GM21390 (cell line): Measurements from ENCODE around the gene WWOX.
A peak's percentile ranks its signal among the peaks of the same experiment; 100 is the strongest.
"Not testable (repeated sequence)": the region's sequence is repeated elsewhere in the genome, so short reads cannot be mapped to it uniquely, and the experiment has no call there.

Experiments used
- ATAC-seq: cut with Tn5 transposase; IDR thresholded peaks from one replicate; pipeline ENCODE4 v1.9.1; 2021; ENCODE audit not compliant: unreplicated experiment

Gene WWOX

DNA sequence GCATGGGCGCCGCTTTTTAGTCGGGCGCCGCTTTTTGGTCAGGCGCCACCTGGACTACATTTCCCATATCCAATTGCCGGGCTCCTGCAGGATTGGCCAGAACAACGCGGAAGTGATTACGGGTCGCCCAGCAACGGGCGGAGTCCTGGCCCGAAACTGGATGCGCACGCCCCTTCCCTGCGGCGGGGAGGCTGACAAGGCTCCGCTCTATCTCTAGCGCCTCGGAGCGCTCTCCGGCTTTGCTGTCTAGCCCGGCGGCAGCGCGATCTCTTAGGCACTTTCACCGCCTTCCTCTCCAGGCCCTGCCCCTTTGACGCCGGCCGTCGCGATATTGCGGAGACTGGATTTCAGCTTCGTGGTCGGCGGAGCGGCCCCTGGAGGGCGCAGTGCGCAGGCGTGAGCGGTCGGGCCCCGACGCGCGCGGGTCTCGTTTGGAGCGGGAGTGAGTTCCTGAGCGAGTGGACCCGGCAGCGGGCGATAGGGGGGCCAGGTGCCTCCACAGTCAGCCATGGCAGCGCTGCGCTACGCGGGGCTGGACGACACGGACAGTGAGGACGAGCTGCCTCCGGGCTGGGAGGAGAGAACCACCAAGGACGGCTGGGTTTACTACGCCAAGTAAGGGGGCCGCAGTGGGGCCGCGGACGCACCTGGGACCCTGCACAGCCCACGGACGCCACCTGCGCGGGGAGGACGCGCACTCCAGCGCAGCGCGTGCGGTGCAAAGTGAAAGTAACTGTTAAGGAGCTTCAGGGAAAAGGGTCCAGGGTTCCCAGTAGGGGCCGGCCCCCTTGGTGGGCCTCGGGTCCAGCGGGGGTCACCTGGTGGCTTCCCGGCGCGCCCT is at the start of gene WWOX:
TSS of gene WWOX (plus strand) at position 384 of the 841 bp plus-strand sequence.
- peak; percentile 94 for ATAC-seq

DNA sequence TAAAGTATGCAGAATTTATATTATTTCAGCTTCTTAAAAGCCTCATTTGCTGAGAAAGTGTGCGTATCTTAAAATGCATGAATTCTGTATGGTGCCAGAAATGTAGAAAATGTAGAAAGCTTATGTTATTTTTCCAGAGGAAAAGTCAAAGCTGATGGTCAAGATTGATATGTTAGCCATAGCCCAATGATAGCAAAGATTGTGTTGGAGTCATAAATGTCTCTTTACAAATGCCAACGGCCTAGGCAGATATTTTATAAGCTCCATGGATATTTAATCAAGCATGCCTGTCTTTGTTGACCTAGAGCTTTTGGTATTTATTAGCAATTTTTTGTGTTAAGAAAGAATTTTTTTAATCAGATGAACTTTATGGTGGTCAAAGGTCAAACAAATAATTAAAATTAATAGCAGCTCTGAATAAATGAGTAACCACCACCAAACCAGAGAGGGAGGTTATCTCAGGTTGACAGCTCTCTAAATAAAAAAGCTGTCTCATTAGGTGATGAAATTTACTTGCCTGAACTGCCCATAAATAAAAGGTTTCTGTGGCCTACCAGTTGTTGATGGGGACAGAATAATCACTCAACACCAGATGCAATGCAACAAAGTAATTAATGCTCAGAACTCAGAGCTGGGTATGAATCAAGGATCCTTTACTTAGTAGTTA is 48.6 kb upstream of the WWOX start:
- ATAC-seq = no peak

DNA sequence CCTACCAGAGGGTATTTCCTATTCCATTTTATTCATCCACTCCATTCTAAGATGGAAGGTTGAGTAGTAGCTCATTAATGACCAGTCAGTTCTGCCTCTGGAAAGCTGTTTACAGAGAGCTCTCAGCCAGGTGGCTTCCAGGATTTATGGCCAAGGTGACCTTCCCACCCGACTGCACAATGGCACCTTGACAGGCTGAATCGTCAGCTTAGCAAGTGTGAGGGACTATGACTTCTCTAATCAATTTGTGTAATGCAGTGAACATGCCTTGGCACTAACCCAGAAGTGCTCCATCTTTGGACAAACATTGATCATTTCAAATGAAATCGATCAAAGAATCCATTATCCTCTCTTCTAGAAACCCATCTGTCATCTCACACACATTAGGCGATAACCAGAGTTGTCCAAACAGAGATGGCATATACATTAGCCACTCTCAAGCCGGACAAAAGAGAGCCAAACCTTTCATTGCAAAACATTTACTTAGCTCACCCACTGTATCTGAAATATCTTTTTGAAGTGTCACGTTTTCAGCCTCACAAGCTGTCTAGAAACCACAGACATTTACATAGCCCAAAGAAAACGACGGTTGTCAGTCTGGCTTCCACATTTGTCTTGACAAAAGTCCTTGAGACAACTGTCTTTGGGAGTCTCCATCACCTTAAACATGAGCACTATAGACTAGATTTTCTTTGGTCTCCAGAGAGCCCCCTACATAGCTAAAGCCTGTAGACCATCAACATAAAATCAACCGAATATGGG is 41.5 kb upstream of the WWOX start:
- no peak for ATAC-seq

DNA sequence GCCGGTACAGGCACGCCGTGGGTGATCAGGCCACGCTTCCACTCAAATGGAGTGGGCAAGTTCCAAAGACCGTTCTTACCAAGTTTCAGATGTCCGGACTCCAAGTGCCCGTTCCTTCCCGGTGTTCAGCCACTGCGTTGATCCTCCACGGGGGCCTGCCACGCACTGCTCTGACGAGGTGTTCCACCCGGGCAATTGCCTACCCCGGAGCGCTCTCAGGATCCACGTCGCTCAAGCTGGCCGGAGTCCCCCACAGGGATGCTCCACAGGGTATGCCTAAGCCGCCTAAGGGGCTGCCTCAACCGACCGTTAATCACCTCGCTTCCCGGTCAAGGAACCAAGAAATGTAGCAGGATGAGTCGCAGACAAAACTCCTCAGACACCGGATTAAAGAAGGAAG is 39.6 kb upstream of the WWOX start:
- ATAC-seq = not testable (repeated sequence)

DNA sequence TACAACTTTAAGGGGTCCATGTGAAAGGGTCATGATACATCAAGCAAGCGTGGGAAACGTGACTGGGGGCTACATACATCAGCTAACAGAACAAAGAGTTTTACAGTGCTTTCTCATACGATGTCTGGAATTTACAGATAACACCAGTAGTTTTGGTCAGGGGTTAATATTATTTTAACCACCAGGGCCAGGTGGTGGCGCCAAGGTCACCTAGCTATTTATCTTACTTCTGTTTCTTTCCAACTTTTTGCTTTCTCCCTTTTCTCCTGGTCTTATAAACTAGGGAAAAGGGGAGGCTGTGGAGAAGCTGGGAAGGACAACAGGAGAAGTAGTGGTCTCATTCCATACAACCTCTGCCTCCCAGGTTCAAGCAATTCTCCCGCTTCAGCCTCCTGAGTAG is 39.2 kb upstream of the WWOX start:
- no peak for ATAC-seq

DNA sequence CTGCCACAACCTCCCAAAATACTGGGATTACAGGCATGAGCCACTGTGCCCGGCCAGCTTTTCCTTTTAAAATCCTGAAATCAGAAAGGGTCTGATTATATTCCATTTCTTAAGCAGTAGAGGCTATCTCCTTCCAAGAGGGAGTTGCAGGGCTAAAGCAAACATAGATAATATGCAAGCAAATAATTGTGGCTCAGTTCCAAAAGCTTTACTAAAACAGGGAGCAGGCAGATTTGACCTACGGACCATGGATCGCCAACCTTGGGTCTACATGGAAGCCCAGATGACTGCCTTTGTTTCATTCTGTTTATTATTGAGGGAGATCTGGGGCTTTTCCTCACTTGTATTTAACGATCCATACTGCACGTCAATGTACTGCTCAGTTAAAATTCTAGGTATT is 38.6 kb upstream of the WWOX start:
- ATAC-seq = no peak

DNA sequence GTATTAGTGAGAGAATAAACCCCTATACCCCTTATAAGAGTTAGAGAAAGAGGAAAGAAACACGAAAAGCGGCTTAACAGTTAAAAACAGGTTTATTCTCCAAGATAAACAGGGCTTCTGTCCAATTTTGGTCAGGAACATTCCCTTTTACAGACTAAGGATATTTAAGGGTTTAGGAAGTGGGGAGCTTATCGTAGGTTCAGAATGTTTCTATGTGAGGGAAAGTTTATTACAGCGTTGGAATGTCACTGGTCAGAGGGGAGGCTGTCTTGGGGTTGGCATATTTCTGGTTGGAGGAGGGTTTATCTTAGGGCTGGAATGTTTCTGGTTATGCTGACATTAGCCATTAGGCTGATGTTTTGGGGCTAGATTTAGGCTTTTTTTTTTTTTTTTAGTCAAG is 34.1 kb upstream of the WWOX start:
- ATAC-seq = no peak

DNA sequence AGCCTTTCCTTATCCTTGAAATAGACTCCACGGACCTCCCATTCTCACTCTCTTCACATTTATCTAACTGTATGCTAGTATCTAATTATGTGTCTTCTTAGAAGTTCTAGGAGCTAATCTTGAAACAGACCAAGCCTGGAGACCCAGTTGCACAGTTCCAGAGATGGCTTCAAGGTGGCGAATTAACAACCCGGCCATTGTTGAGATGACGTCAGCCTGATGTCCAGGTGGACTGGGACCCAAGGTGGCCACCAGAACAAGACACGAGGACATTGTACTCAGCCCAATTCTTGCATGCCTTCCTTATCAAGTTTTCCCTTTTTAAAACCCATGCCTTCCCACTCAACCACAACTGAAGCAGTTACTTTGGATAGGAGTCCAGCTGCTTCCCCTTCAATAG is 29.5 kb upstream of the WWOX start:
- ATAC-seq = no peak

DNA sequence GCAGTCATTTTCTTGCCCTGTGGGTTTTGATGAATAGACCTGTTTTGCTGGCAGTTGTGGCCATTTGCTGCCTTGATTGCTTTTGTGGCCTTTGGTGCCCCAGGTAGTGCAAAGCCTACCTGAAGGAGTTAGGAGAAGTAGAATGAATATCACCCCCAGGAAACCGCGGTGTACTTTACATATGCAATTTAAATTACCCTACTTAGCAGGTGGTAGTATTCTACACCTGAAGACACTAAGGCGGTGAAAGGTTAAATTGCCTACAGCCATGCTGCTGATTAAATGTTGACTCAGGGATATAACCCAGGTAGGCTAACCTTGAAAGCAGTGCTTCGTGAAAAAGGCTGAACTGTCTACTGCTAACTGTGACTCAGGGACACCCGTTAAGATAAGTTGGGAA is 27.2 kb upstream of the WWOX start:
- no peak for ATAC-seq

DNA sequence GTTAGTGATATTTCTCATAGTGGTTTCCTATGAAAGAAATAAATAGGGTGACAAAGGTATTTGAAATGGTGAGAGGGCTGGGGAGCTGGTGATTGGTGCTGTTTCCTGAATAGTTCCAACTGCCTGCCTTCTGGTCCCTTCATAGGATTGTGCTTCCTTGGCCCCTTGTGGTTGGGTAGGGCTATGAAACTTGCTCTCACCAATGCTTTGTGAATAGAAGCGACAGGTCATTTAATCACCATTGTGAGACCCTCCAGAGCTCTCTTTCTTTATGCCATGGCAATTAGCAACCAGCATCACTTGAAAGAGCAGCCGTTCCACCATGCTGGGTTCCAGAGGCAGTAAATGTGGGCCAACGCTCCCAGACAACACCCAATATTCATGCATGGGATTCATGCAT is 23.7 kb upstream of the WWOX start:
- ATAC-seq = no peak

DNA sequence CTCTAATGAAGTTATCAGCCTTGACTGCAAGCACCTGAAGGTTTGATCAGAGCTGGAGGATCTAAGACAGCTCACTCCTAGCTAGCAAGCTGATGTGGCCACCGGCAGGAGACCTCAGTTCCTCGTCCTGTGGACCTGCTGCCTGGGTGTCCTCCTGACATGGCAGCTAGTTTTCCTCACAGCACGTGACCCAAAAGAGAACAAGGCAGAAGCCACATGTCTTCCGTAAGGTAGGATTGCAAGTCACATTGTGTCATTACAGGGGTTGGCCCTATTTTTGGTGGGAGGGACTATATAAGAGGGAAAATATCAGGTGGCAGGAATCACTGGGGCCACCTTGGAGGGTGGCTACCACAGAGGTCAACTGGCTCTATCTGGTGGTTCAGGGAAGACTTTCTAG is 18.1 kb upstream of the WWOX start:
- ATAC-seq = no peak

DNA sequence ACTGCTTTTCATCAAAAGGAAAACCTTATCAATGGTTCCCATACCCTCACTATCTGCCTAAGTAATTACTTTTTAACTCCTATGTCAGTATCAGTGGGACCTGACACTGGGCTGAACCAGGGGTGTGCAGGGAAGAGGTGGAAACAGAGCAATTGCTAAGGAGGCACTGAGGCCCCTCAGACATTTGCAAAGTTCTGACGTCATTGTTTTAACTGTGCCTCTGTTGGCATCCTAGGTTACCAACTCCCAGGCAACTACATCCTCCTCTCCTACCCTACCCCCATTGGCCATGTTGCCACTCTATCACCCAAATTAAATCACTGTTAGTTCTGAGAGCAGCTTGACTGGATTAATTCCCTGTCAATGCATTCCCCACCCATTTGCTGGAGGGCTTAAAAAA is 8.0 kb upstream of the WWOX start:
- no peak for ATAC-seq

DNA sequence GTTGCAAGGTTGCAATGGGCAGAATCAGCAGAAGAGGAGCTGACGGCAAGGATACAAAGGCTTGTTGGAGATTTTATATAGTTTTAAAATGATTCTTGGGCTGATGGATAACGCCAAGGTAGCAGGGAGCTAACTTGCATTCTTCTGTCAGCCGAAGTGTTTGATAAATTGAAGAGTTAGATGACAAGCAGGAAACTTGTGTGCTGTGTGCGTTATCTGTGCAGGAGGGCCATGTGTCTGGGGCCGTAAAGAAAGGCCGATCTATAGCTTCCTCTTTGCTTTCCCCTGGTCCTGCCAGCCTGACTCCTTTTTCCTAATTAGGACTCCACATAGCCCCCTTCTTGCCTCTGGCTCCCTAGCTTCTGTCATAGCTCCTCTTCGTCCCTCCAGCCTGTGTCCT is 6.7 kb upstream of the WWOX start:
- ATAC-seq = no peak

DNA sequence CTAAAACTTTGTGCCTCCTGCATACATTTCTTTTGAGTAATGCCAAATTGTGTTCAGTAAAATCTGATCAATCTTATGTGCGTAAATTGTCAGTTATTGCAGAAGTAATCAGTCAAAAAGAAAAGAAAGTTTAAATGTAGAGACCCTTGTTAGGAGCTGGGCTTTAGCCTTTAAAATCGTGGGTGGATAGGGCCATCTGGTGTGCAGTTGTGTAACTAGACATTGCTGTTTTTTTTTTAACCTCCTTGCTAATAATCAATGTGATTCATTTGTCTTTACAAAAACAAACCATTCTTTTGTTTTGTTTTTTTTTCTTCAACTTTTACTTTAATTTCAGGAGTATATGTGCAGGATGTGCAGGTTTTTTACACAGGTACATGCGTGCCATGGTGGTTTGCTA is 5.3 kb upstream of the WWOX start:
- ATAC-seq = no peak

DNA sequence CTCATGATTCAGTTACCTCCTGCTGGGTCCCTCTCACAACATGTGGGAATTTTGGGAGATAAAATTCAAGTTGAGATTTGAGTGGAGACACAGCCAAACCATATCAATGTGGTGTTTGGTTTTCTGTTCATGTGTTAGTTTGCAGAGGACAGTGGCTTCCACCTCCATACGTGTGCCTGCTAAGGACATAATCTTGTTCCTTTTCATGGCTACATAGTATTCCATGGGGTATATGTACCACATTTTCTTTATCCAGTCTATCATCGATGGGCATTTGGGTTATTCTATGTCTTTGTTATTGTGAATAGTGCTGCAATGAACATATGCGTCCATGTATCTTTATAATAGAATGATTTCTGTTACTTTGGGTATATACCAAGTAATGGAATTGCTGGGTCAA is 4.5 kb upstream of the WWOX start:
- no peak for ATAC-seq

DNA sequence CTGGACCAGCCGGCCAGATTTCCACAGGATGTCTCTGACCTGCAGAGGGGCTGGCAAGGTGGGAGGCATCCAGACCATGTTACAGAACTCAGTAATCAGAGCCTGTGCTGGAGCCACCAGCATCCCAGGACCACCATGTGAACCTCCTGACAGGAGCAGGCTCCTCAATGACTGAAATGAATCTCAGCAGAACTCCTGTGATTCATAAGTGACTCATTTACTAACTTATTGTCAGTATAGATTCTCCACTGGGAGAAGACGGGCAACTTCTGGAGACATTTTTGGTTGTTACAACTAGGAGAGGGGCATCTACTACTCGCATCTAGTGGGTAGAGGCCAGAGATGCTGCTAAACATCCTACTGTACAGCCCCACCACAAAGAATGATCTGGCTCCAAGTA is 3.1 kb upstream of the WWOX start:
- no peak for ATAC-seq

DNA sequence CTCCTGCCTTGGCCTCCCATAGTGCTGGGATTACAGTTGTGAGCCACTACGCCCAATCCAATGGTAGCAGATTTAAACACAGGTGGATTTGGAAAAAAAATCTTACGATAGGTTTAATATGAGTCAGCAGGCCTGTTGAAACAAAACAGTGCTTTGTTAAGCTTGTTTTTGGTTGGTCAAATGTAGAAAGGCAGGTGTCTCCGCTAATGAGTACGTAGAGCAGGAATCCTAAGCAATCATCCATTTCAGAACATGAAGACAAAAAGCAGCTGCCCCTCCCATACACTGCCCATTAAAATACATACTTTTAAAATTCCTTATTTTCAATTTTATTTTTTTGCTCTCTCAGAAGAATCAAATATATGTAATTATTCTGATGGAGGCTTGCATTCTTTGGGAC is 1.9 kb upstream of the WWOX start:
- no peak for ATAC-seq

DNA sequence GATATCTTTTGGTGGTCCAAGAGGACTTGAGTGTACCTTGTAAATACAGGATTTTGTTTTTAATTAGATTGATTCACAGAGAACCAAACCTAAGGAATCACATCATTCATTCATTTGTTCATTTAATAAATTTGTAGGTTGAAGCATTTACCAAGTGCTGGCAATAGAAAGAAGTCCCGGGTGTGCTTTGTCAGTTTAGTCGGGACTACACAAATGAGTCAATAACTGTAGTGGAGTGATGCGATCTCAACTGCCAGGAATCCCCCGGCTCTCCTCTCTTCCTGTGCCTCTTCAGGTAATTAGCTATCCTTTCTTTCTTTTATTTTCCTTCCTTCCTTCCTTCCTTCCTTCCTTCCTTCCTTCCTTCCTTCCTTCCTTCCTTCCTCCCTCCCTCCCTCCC is 1.4 kb upstream of the WWOX start:
- ATAC-seq = no peak

DNA sequence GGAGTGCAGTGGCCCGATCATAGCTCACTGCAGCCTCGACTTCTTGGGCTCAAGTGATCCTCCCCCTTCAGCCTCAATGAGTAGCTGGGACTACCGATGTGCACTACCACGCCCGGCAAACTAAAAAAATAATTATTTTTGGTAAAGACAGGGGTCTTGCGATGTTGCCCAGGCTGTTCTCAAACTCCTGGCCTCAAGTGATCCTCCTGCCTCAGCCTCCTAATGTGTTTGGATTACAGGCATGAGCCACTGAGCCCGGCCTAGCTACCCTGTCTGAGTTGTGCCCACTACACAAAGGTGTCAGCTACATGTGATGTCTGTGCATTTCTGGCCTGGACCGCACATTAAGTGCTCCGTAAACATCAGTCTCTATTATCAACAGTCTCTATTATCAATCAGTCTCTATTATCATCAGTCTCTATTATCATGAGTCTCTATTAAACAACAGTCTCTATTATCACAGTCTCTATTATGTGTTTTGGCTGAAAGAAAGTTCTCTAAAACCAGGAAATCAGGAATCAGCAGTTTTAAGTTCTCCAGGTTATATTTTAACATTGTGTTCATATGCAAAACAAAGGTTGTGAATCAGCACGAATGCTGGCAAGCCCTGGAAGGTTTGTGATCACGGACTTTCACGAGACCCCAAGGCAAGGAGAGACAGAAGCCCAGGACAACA is 721 bp upstream of the WWOX start:
- no peak for ATAC-seq

DNA sequence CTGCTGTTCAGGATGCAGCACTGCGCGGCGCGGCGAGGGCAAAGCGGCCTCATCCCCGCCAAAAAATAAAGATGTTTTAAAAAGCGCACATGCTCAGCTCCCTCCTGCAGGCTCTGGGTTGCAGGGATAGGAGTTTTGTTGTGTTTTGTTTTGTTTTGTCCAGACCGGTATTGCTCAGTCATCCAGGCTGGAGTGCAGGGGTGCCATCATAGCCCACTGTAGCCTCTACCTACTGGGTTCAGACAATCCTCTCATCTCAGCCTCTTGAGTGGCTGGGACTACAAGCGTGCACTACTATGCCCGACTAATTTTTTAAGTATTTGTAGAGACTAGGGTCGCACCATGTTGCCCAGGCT is 636 bp downstream of the WWOX start:
- peak; percentile 32 for ATAC-seq

DNA sequence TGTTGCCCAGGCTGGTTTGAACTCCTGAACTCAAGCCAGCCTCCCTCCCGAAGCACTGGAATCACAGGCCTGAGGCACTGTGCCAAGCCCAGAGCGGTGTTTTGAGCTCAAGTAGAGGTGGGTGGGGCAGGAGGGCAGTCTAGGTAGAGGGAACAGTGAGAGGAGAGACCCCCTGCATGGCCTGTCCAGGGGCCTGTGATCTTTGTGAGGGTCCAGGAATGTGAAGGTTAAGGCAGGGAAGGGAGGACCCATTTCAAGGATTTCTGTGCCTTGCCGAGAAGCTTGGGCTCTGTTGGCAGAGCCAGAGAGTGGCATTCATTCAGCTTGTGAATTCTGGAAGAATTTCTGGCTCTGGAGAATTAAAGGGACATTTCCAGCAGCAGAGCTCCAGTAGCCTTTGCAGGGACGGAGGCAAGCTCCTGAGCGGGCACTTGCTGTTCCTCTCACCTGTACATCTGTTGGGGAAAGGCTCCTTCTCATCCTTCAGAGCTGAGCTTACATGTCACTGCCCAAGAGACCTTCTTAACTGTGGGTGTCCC is 2.7 kb downstream of the WWOX start:
- ATAC-seq = no peak
